Activated CD4-positive, alpha-beta memory T cell treated with anti-CD3 and anti-CD28 coated beads, Interleukin-2, amount 10 ng/mL, durations not matched to agents 7 days and 5 days (primary cell): ENCODE data around the gene ARHGEF5. TPM values are rescaled to one million over a fixed set of nuclear protein-coding genes. Genes with fewer than 3 reads are reported as not detected.

Source experiments
- CTCF ChIA-PET: fragments of 350-600 bp; sonication (Branson Sonifier 250); formaldehyde crosslinking; loops from one replicate; lab custom pipeline; 2021; ENCODE audit warnings: antibody characterized with exemption, inconsistent platforms; lab: Charles Lee
- POLR2A ChIA-PET: fragments of 350-600 bp; sonication (Branson Sonifier 250); formaldehyde crosslinking; loops from one replicate; lab custom pipeline; 2021; ENCODE audit warnings: antibody characterized with exemption; lab: Charles Lee
- DNase-seq: peaks from one replicate; pipeline ENCODE4 v3.0.0-alpha.2; 2020
- H3K27ac Mint-ChIP-seq: one replicate; pipeline ENCODE4 v1.8.0; 2021; ENCODE audit warnings: mild to moderate bottlenecking, mixed read lengths
- H3K27me3 Mint-ChIP-seq: one replicate; pipeline ENCODE4 v1.8.0; 2021; ENCODE audit warnings: mixed read lengths
- H3K36me3 Mint-ChIP-seq: one replicate; pipeline ENCODE4 v1.8.0; 2021; ENCODE audit warnings: low read depth, mixed read lengths
- H3K4me1 Mint-ChIP-seq: one replicate; pipeline ENCODE4 v1.8.0; 2021; ENCODE audit warnings: mixed read lengths
- H3K4me3 Mint-ChIP-seq: one replicate; pipeline ENCODE4 v1.8.0; 2021; ENCODE audit warnings: mild to moderate bottlenecking, mixed read lengths
- H3K9me3 Mint-ChIP-seq: one replicate; pipeline ENCODE4 v1.8.0; 2021; ENCODE audit warnings: mixed read lengths
- total RNA-seq, 2 experiments: library from RNA; stranded (reverse); gene quantifications; one replicate each; pipeline ENCODE4 v1.2.3, GENCODE V29; 2021

Gene ARHGEF5
- total RNA-seq, 2 experiments from 2014 or later, result 10.4 to 11.1 TPM

DNA sequence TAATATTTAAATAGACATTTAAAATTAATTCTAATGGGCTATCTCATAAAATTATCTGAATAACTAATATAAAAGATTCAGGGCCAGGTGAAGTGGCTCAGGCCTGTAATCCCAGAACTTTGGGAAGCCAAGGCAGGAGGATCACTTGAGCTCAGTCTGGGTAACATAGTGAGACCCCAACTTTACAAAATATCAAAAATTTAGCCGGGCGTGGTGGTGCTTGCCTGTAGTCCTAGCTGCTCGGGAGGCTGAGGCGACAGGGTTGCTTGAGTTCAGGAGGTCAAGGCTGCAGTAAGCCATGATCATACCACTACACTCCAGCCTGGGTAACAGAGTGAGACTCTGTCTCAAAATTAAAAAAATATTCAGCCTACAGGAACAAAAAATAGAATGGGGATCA lies 35.8 kb downstream of the ARHGEF5 start:
- Mint-ChIP-seq H3K27me3 (peaks cover 5% of the 10 kb centered on the region), H3K4me3 (no peak overlapping the region), H3K9me3 (no peaks in the 10 kb centered on the region), H3K4me1 (peaks cover 5% of the 10 kb centered on the region), H3K36me3 (no peaks in the 10 kb centered on the region), H3K27ac (no peak overlapping the region)
- CTCF ChIA-PET, result interaction anchor here (0.6 to 1.9 kb wide), 8 partner anchors 11 to 491 kb away, joined by 3 to 9 read pairs (median 6); partner anchors contain the start of gene TCAF1
- DNase-seq, result no peak
- POLR2A ChIA-PET, result no interaction called here

DNA sequence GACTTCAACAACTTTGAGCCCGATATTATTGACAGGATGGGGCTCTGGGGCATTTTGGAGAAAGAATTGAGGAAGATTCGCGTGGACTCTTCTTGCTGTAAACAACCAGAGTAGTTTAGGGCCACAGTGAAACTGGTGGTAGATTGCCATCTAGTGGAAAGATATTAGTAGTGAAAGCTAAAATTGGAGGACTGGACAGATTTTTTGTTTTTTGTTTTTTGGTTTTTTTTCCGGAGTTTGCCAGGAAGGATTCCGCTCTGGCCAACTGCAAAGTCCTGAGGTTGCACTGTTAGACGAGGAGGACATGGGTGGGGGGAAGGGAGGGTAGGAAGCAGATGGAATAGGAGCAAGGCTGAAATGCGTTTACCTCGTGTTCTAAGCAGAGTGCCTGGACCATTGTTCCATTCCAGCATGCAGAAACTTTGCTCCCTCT lies 36.6 kb downstream of the ARHGEF5 start:
- POLR2A ChIA-PET, result no interaction called here
- Mint-ChIP-seq H3K9me3 (no peaks in the 10 kb centered on the region), H3K36me3 (no peaks in the 10 kb centered on the region), H3K27me3 (peaks cover 5% of the 10 kb centered on the region), H3K27ac (no peak overlapping the region), H3K4me3 (peak overlapping the region; percentile 39), H3K4me1 (peaks cover 5% of the 10 kb centered on the region)
- CTCF ChIA-PET, result interaction anchor here (0.6 to 1.9 kb wide), 9 partner anchors 10 to 492 kb away, joined by 3 to 9 read pairs (median 4); partner anchors contain the start of gene TCAF1
- DNase-seq, result no peak

- peaks cover 3% of the 10 kb centered on the region for H3K27me3 Mint-ChIP-seq
- H3K9me3 Mint-ChIP-seq, result no peaks in the 10 kb centered on the region
- POLR2A ChIA-PET, result no interaction called here
- H3K27ac Mint-ChIP-seq, result no peak overlapping the region
- H3K36me3 Mint-ChIP-seq, result no peaks in the 10 kb centered on the region
- DNase-seq, result no peak
- no peak overlapping the region for H3K4me3 Mint-ChIP-seq
- peaks cover 1% of the 10 kb centered on the region for H3K4me1 Mint-ChIP-seq
- CTCF ChIA-PET, result interaction anchor here (0.6 kb wide), 1 partner anchor 182 kb away, joined by 4 read pairs; no protein-coding TSS in a partner anchor
Observed at GRCh38 chr7:144397086-144397485, 41.9 kb downstream of the ARHGEF5 start.

GRCh38 chr7:144398291-144398690 lies 43.1 kb downstream of the ARHGEF5 start:
- DNase-seq, result no peak
- CTCF ChIA-PET, result no interaction called here
- POLR2A ChIA-PET, result no interaction called here
- no peak overlapping the region for H3K27ac Mint-ChIP-seq
- H3K27me3 Mint-ChIP-seq, result peaks cover 3% of the 10 kb centered on the region
- no peaks in the 10 kb centered on the region for H3K4me1 Mint-ChIP-seq
- H3K4me3 Mint-ChIP-seq, result no peak overlapping the region
- H3K36me3 Mint-ChIP-seq, result no peaks in the 10 kb centered on the region
- no peaks in the 10 kb centered on the region for H3K9me3 Mint-ChIP-seq

DNA sequence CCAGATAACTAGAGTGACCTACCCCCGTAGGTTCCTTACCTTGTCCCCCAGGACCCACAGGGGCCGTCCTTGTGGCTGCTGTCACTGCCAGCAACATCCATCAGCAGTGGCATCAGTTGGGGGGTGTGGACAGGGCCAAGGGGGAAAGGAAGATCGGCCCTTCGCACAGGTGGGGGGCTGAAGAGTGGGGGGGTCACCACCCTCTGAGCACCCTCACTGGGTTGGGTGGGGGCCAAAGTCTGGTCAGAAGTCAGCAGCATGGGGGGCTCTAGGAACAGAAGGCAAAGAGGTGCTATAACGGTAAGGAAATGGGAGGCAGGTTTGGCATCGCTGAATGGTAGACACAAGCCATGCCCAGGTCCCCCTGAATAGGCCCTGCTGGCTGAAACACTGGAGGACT lies 43.7 kb downstream of the ARHGEF5 start:
- Mint-ChIP-seq H3K27ac (no peak overlapping the region), H3K36me3 (no peaks in the 10 kb centered on the region), H3K4me1 (no peaks in the 10 kb centered on the region), H3K27me3 (peaks cover 3% of the 10 kb centered on the region), H3K4me3 (no peak overlapping the region), H3K9me3 (no peaks in the 10 kb centered on the region)
- CTCF ChIA-PET, result no interaction called here
- DNase-seq, result no peak
- POLR2A ChIA-PET, result no interaction called here

DNA sequence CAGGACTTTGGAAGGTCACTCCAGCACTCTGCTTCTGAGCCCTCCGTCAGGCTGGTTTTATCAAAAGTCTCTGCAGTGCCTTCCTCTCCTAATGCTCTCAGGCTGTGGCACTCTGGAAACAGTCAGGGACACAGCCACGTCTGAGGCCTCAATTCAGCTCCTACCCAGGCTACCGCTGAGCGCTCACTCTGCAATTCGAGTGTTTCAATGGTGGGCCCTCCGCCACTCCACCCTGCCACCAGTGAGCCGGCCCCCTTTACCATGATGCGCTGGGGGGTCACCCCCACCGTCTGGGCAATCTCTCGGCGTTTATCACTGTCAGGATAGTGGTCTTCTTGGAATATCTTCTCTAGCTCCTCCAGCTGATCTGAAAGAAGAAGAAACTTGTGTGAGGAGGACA lies 44.7 kb downstream of the ARHGEF5 start:
- POLR2A ChIA-PET, result no interaction called here
- H3K4me1 Mint-ChIP-seq, result no peaks in the 10 kb centered on the region
- CTCF ChIA-PET, result no interaction called here
- no peaks in the 10 kb centered on the region for H3K9me3 Mint-ChIP-seq
- peaks cover 3% of the 10 kb centered on the region for H3K27me3 Mint-ChIP-seq
- no peak overlapping the region for H3K27ac Mint-ChIP-seq
- DNase-seq, result no peak
- H3K4me3 Mint-ChIP-seq, result no peak overlapping the region
- no peaks in the 10 kb centered on the region for H3K36me3 Mint-ChIP-seq

- no peaks in the 10 kb centered on the region for H3K36me3 Mint-ChIP-seq
- H3K9me3 Mint-ChIP-seq, result no peaks in the 10 kb centered on the region
- H3K4me3 Mint-ChIP-seq, result no peak overlapping the region
- ChIA-PET POLR2A (no interaction called here), CTCF (interaction anchor here (1.8 kb wide), 1 partner anchor 10 kb away, joined by 8 read pairs; no protein-coding TSS in a partner anchor)
- H3K4me1 Mint-ChIP-seq, result no peaks in the 10 kb centered on the region
- no peaks in the 10 kb centered on the region for H3K27me3 Mint-ChIP-seq
- no peak for DNase-seq
- no peak overlapping the region for H3K27ac Mint-ChIP-seq
Observed at GRCh38 chr7:144401490-144401889, 46.3 kb downstream of the ARHGEF5 start.

- Mint-ChIP-seq H3K9me3 (no peaks in the 10 kb centered on the region), H3K27ac (no peak overlapping the region), H3K4me3 (no peak overlapping the region), H3K4me1 (no peaks in the 10 kb centered on the region), H3K27me3 (peaks cover 6% of the 10 kb centered on the region), H3K36me3 (no peaks in the 10 kb centered on the region)
- ChIA-PET CTCF (interaction anchor here (0.9 kb wide), 1 partner anchor 9 kb away, joined by 3 read pairs; no protein-coding TSS in a partner anchor), POLR2A (no interaction called here)
- DNase-seq, result no peak
Observed at GRCh38 chr7:144403102-144403501, 47.9 kb downstream of the ARHGEF5 start.

GRCh38 chr7:144403649-144404061 lies 48.5 kb downstream of the ARHGEF5 start, which contains the start of gene NOBOX:
Gene NOBOX, minus strand, starts transcription at chr7:144403693.
- DNase-seq, result no peak
- Mint-ChIP-seq H3K27me3 (peaks cover 9% of the 10 kb centered on the region), H3K4me3 (no peak within 1 kb of the TSS), H3K27ac (no peak within 1 kb of the TSS), H3K36me3 (no peaks in the 10 kb centered on the region), H3K9me3 (no peaks in the 10 kb centered on the region), H3K4me1 (no peaks in the 10 kb centered on the region)
- ChIA-PET POLR2A (no interaction called here), CTCF (no interaction called here)

GRCh38 chr7:144404946-144405345 lies 49.7 kb downstream of the ARHGEF5 start:
- CTCF ChIA-PET, result interaction anchor here (1.3 kb wide), 1 partner anchor 13 kb away, joined by 4 read pairs; no protein-coding TSS in a partner anchor
- H3K27me3 Mint-ChIP-seq, result peaks cover 12% of the 10 kb centered on the region
- no peaks in the 10 kb centered on the region for H3K4me1 Mint-ChIP-seq
- no peaks in the 10 kb centered on the region for H3K9me3 Mint-ChIP-seq
- no peak for DNase-seq
- H3K4me3 Mint-ChIP-seq, result no peak overlapping the region
- POLR2A ChIA-PET, result no interaction called here
- no peak overlapping the region for H3K27ac Mint-ChIP-seq
- H3K36me3 Mint-ChIP-seq, result no peaks in the 10 kb centered on the region

DNA sequence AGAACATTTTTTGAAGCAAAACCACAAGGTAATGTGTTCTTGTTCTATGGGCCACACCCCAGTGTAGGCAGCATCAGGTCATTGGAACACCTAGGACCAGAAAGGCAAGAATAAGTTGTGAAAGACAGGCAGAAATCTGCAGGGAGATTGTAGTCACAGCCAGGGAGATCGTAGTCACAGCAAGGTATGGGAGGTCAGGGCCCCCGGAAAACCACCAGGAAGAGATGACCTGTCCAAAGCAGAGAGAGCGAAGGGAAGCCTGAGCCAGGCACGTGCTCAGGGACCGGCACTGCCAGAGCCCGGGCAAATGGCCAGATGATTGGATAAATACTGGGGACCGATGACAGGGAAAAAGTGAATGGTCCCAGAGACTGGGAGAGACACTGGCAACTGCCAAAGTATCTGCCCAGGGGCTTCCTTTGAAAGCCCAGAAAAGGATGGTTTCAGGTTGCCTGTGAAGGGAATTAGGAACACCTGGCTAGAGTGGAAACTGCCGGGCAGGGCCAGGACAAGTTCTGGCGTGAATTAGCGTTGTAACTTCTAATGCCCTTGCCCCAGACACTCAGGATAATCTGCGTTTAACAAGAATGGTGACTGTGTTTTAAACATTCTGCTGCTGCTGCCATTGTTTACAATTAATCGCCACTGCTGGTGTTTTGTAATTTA lies 52.2 kb downstream of the ARHGEF5 start:
- Mint-ChIP-seq H3K36me3 (no peaks in the 10 kb centered on the region), H3K4me1 (no peaks in the 10 kb centered on the region), H3K27me3 (peaks cover 19% of the 10 kb centered on the region), H3K27ac (no peak overlapping the region), H3K4me3 (no peak overlapping the region), H3K9me3 (no peaks in the 10 kb centered on the region)
- ChIA-PET POLR2A (no interaction called here), CTCF (no interaction called here)
- DNase-seq, result no peak

DNA sequence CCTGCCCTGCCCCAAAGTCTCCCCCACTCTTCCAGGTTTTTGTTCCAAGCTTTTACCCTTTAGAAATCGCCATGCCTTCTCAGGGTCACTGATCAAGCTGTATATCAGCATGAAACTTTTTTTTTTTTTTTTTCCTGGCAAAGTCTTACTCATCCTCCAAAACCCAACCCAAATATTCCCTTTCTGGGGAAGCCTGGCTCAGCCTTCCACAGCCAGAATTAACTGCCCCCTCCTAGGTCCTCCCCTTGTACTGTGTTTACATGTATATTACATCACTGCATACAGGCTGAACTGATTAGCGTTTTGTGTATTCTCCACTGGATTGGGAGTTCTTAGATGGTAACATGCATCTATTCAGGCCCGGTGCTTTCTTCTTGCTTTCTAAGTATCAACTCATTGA lies 52.9 kb downstream of the ARHGEF5 start:
- Mint-ChIP-seq H3K36me3 (no peaks in the 10 kb centered on the region), H3K27me3 (peaks cover 19% of the 10 kb centered on the region), H3K27ac (no peak overlapping the region), H3K4me3 (no peak overlapping the region), H3K9me3 (no peaks in the 10 kb centered on the region), H3K4me1 (no peaks in the 10 kb centered on the region)
- ChIA-PET CTCF (no interaction called here), POLR2A (no interaction called here)
- DNase-seq, result no peak

- DNase-seq, result no peak
- Mint-ChIP-seq H3K27me3 (peaks cover 30% of the 10 kb centered on the region), H3K36me3 (no peaks in the 10 kb centered on the region), H3K4me3 (no peak overlapping the region), H3K4me1 (no peaks in the 10 kb centered on the region), H3K27ac (no peak overlapping the region), H3K9me3 (no peaks in the 10 kb centered on the region)
- ChIA-PET CTCF (interaction anchor here (1.3 kb wide), 1 partner anchor 16 kb away, joined by 4 read pairs; no protein-coding TSS in a partner anchor), POLR2A (no interaction called here)
Observed at GRCh38 chr7:144410441-144410840, 55.2 kb downstream of the ARHGEF5 start.

GRCh38 chr7:144414815-144415214 lies 59.6 kb downstream of the ARHGEF5 start:
- no peaks in the 10 kb centered on the region for H3K4me1 Mint-ChIP-seq
- no peaks in the 10 kb centered on the region for H3K36me3 Mint-ChIP-seq
- no peak overlapping the region for H3K4me3 Mint-ChIP-seq

More at GRCh38 chr7:144414815-144415214, 59.6 kb downstream of the ARHGEF5 start:
- POLR2A ChIA-PET, result no interaction called here
- CTCF ChIA-PET, result no interaction called here
- no peak overlapping the region for H3K27ac Mint-ChIP-seq
- H3K27me3 Mint-ChIP-seq, result peaks cover 19% of the 10 kb centered on the region
- peaks cover 4% of the 10 kb centered on the region for H3K9me3 Mint-ChIP-seq
- DNase-seq, result no peak
